IMR-90 (cell line): ENCODE measurements around the gene PRSS38. TPM values are rescaled to one million over a fixed set of nuclear protein-coding genes. Genes with fewer than 3 reads are reported as not detected.

Experiments
- ATAC-seq: fragments of 200-7000 bp; cut with Tn5 transposase; 2 replicates; pipeline ENCODE4 v1.9.1; 2020; ENCODE audit warnings: low read depth, mild to moderate bottlenecking, moderate library complexity
- BruUV-seq: library from RNA; stranded (reverse); fragments of 400-500 nt; replicated peaks from 2 replicates; lab custom pipeline; 2021; lab: Mats Ljungman, UMichigan
- CTCF ChIA-PET: fragments of 300-600 bp; formaldehyde crosslinking; extraction: SDS; loops from one replicate; lab custom pipeline; 2021; ENCODE audit warnings: antibody characterized with exemption; lab: Yijun Ruan, JAX
- POLR2A ChIA-PET: fragments of 300-600 bp; sonication (Branson Sonifier 250); formaldehyde crosslinking; loops from one replicate; lab custom pipeline; 2022; ENCODE audit warnings: antibody characterized with exemption; ENCODE audit not compliant: unreplicated experiment; lab: Charles Lee
- DNase-seq: peaks from one replicate; pipeline ENCODE4 v3.0.0; 2013
- H2AFZ ChIP-seq: replicated peaks from 2 replicates; pipeline ENCODE3; 2013; ENCODE audit warnings: low read length, mild to moderate bottlenecking; ENCODE audit not compliant: poor library complexity
- H2AK5ac ChIP-seq: 2 replicates; pipeline ENCODE4 v1.6.1; 2013; ENCODE audit warnings: low read depth, low read length, inconsistent platforms
- H2AK9ac ChIP-seq: replicated peaks from 2 replicates; pipeline ENCODE3; 2013; ENCODE audit warnings: mild to moderate bottlenecking, low read depth, low read length, moderate library complexity; ENCODE audit not compliant: poor library complexity
- H2BK120ac ChIP-seq: 2 replicates; pipeline ENCODE4 v1.6.1; 2013; ENCODE audit warnings: low read depth, low read length, inconsistent platforms
- H2BK15ac ChIP-seq: 3 replicates; pipeline ENCODE4 v1.6.1; 2013; ENCODE audit warnings: low read depth, low read length, inconsistent platforms
- H2BK20ac ChIP-seq: 2 replicates; pipeline ENCODE4 v1.6.1; 2013; ENCODE audit warnings: low read depth, mild to moderate bottlenecking, inconsistent platforms, low read length, moderate library complexity
- H2BK5ac ChIP-seq: 2 replicates; pipeline ENCODE4 v1.6.1; 2013; ENCODE audit warnings: mild to moderate bottlenecking, low read depth, low read length, inconsistent platforms; ENCODE audit not compliant: poor library complexity, severe bottlenecking
- H3K14ac ChIP-seq: replicated peaks from 2 replicates; pipeline ENCODE4 v1.6.1; 2013; ENCODE audit warnings: low read depth, low read length, inconsistent platforms
- H3K18ac ChIP-seq: 2 replicates; pipeline ENCODE4 v1.6.1; 2013; ENCODE audit warnings: low read depth, low read length, control low read depth
- H3K23ac ChIP-seq: 2 replicates; pipeline ENCODE4 v1.6.1; 2013; ENCODE audit warnings: low read depth, low read length, inconsistent platforms
- H3K27ac ChIP-seq: 2 replicates; pipeline ENCODE4 v1.5.1; 2013; ENCODE audit warnings: mild to moderate bottlenecking, control low read depth, low read length; ENCODE audit not compliant: insufficient read depth
- H3K27me3 ChIP-seq: 2 replicates; pipeline ENCODE4 v1.6.1; 2013; ENCODE audit warnings: low read length; ENCODE audit not compliant: control insufficient read depth, insufficient read depth
- H3K36me3 ChIP-seq: 2 replicates; pipeline ENCODE4 v1.6.1; 2013; ENCODE audit warnings: low read length, mixed read lengths; ENCODE audit not compliant: control insufficient read depth, insufficient read depth
- H3K4ac ChIP-seq: 2 replicates; pipeline ENCODE4 v1.6.1; 2013; ENCODE audit warnings: low read depth, low read length, inconsistent platforms
- H3K4me1 ChIP-seq: 2 replicates; pipeline ENCODE4 v1.6.1; 2013; ENCODE audit warnings: low read length, mixed read lengths; ENCODE audit not compliant: control insufficient read depth, insufficient read depth
- H3K4me2 ChIP-seq: 2 replicates; pipeline ENCODE4 v1.6.1; 2013; ENCODE audit warnings: low read depth, mild to moderate bottlenecking, control low read depth, low read length, moderate library complexity
- H3K4me3 ChIP-seq: 2 replicates; pipeline ENCODE4 v1.5.1; 2013; ENCODE audit warnings: low read depth, mild to moderate bottlenecking, control low read depth, low read length, moderate library complexity; ENCODE audit not compliant: insufficient read depth
- H3K56ac ChIP-seq: 2 replicates; pipeline ENCODE4 v1.6.1; 2013; ENCODE audit warnings: low read length, inconsistent platforms; ENCODE audit not compliant: insufficient read depth; ENCODE audit errors: extremely low read depth
- H3K79me1 ChIP-seq, 2 experiments: 2 replicates each; pipeline ENCODE4 v1.6.1; 2013; ENCODE audit warnings: low read length in 2 of 2, inconsistent platforms in 1 of 2, low read depth in 1 of 2
- H3K9ac ChIP-seq: 2 replicates; pipeline ENCODE4 v1.6.1; 2013; ENCODE audit warnings: low read depth, low read length, control low read depth
- H3K9me1 ChIP-seq: 2 replicates; pipeline ENCODE4 v1.6.1; 2013; ENCODE audit warnings: low read length, inconsistent platforms; ENCODE audit not compliant: insufficient read depth
- H3K9me3 ChIP-seq: 2 replicates; pipeline ENCODE4 v1.6.1; 2013; ENCODE audit warnings: low read length; ENCODE audit not compliant: control insufficient read depth, insufficient read depth
- H4K20me1 ChIP-seq: 2 replicates; pipeline ENCODE4 v1.6.1; 2013; ENCODE audit warnings: low read length, inconsistent platforms; ENCODE audit not compliant: insufficient read depth
- H4K5ac ChIP-seq: 2 replicates; pipeline ENCODE4 v1.6.1; 2013; ENCODE audit warnings: mild to moderate bottlenecking, low read depth, low read length, control low read depth
- H4K8ac ChIP-seq, 2 experiments: 2 replicates each; pipeline ENCODE4 v1.6.1; 2013; ENCODE audit warnings: low read depth in 2 of 2, low read length in 2 of 2, control low read depth in 1 of 2, inconsistent platforms in 1 of 2
- H4K91ac ChIP-seq: 2 replicates; pipeline ENCODE4 v1.6.1; 2013; ENCODE audit warnings: low read depth, low read length, inconsistent platforms; ENCODE audit not compliant: insufficient read depth
- RAD21 ChIP-seq: IDR thresholded peaks from 2 replicates; pipeline ENCODE4 v1.6.1; 2012; ENCODE audit warnings: low read length, improper control_type of control experiment
- WGBS, 2 experiments: methylation state at CpG; one replicate each; pipeline versions ENCODE4 v1.1.5 to v1.1.7; 2013; ENCODE audit warnings: missing lambda C conversion rate in 2 of 2; ENCODE audit not compliant: insufficient read length in 1 of 2; ENCODE audit errors: extremely low coverage in 2 of 2; 5-methylcytosine and 5-hydroxymethylcytosine counted together
- dilution Hi-C: fragments of 300-500 bp; cut with HindIII; formaldehyde crosslinking; loops from one replicate; pipeline ENCODE4 v1.14.3; 2018; ENCODE audit warnings: low sequenced_read_pairs; ENCODE audit not compliant: unreplicated experiment
- in situ Hi-C: fragments of 300-500 bp; cut with MboI; formaldehyde crosslinking; loops from 3 replicates; pipeline ENCODE4 v1.14.3; 2019; ENCODE audit warnings: low sequenced_read_pairs, inconsistent platforms, mixed read lengths
- intact Hi-C: fragments of 100-400 bp; cut with micrococcal nuclease; formaldehyde crosslinking; loops from 2 replicates; pipeline ENCODE4 v1.10.0; 2022
- polyA plus RNA-seq, 3 experiments: library from polyadenylated mRNA; depleted of rRNA; stranded (reverse); fragments of >200 nt; gene quantifications; 2 replicates each; pipeline ENCODE4 v1.2.3, GENCODE V29; 2012; ENCODE audit warnings: low replicate concordance in 1 of 3
- total RNA-seq: library from RNA; depleted of rRNA; stranded (reverse); fragments of >200 nt; gene quantifications from 2 replicates; pipeline ENCODE4 v1.2.3, GENCODE V29; 2012
- TF ChIP-seq, protein P1 (sequence below): conservative IDR thresholded peaks from 2 replicates; pipeline ENCODE4 v1.5.1; 2012; ENCODE audit warnings: mild to moderate bottlenecking, low read depth, low read length, improper control_type of control experiment

The PRSS38 gene
- total and polyA plus RNA-seq, 2 of the 4 experiments (the other 2 are of a cell fraction) = not detected

DNA sequence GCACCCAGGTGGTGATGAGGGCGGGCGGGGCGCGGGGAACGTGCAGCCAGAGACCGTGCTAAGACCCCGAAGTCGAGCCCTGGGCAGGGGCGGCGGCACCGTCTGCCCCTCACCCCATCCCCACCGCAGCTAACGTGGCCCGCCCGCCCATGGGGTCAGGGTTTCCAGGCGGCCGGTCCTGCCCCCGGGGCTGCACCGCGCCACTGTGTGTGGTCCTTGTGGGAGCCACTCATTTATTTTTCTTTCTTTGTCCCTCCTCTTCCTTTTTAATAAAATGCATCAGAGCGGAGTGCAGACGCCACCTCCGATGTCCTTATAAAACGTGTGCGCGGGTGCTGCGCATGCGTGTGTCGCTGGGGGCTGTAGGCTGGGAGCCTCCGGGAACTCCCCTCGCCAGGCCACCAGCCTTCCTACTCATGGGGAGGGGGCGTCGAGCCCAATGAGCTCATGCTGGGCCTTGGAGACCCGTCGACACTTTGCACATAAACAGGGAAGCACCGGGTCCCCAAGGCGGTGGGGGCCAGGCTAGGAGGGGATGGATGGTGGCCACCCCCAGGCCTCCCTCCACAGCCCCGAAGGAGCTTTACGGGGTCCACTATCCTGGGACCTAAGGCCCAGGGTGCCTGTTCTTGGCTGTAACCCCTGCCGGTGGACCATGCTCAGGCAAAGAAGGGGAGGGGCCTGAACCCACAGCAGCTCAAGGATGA lies 72.4 kb downstream of the PRSS38 start:
- Histone ChIP-seq H3K79me1 (no peaks in the 10 kb centered on the region), H3K4ac (no peak overlapping the region), H4K91ac (no peak overlapping the region), H3K23ac (no peak overlapping the region), H3K4me2 (no peak overlapping the region), H3K36me3 (no peaks in the 10 kb centered on the region), H3K9me3 (no peaks in the 10 kb centered on the region), H3K18ac (no peak overlapping the region), H2AK9ac (peak overlapping the region; percentile 24), H3K27ac (no peak overlapping the region), H2BK20ac (no peak overlapping the region), H3K27me3 (peaks cover 2% of the 10 kb centered on the region; the same call in 1 of the 2 replicates), H4K8ac (no peak overlapping the region), H4K20me1 (no peaks in the 10 kb centered on the region), H2BK120ac (no peak overlapping the region), H2AK5ac (no peak overlapping the region), H3K14ac (no peak overlapping the region), H3K9me1 (no peaks in the 10 kb centered on the region), H3K4me3 (no peak overlapping the region), H2BK15ac (no peak overlapping the region), H2BK5ac (no peak overlapping the region), H4K5ac (no peak overlapping the region), H2AFZ (peak overlapping the region; percentile 18), H3K9ac (no peak overlapping the region), H3K56ac (no peak overlapping the region), H3K4me1 (no peaks in the 10 kb centered on the region; the same call in 1 of the 2 replicates)
- in situ Hi-C loops = no loop called here
- TF ChIP-seq, protein P1, sequence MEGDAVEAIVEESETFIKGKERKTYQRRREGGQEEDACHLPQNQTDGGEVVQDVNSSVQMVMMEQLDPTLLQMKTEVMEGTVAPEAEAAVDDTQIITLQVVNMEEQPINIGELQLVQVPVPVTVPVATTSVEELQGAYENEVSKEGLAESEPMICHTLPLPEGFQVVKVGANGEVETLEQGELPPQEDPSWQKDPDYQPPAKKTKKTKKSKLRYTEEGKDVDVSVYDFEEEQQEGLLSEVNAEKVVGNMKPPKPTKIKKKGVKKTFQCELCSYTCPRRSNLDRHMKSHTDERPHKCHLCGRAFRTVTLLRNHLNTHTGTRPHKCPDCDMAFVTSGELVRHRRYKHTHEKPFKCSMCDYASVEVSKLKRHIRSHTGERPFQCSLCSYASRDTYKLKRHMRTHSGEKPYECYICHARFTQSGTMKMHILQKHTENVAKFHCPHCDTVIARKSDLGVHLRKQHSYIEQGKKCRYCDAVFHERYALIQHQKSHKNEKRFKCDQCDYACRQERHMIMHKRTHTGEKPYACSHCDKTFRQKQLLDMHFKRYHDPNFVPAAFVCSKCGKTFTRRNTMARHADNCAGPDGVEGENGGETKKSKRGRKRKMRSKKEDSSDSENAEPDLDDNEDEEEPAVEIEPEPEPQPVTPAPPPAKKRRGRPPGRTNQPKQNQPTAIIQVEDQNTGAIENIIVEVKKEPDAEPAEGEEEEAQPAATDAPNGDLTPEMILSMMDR = no peak
- no peak for TF ChIP-seq RAD21
- DNase-seq (no peak), ATAC-seq (peak; percentile 10; the same call in 1 of the 2 replicates)
- intact Hi-C loops = no loop called here
- ChIA-PET POLR2A (interaction anchor here (0.5 kb wide), 1 partner anchor 178 kb away, joined by 3 read pairs; no protein-coding TSS in a partner anchor), CTCF (no interaction called here)
- WGBS, 2 experiments = no CpG with 5 or more reads among the region's 40 CpGs
- BruUV-seq = no TSS peak
- dilution Hi-C loops = no loop called here
